ENCODE data around the gene DOCK9.

DOCK9 gene

GRCh38 chr13:98824376-98825160 lies 153.3 kb downstream of the DOCK9 start:
- Histone ChIP-seq H3K36me3 (ENCODE audit: insufficient read depth) (no peaks in the 10 kb centered on the region), H3K27ac (no peak overlapping the region), H3K4me1 (ENCODE audit: low read depth, poor library complexity, severe bottlenecking) (no peaks in the 10 kb centered on the region), H3K4me2 (no peak overlapping the region), H3K4me3 (IDR thresholded peaks at IDR 0.05; ENCODE audit: insufficient read depth, low read depth, low read length) (no peak overlapping the region), H4K20me1 (ENCODE audit: insufficient read depth) (no peaks in the 10 kb centered on the region), H3K9ac (no peak overlapping the region), H3K79me2 (ENCODE audit: insufficient read depth, low read depth) (no peaks in the 10 kb centered on the region), H3K27me3 (ENCODE audit: insufficient read depth, low read depth) (no peaks in the 10 kb centered on the region), H2AFZ (ENCODE audit: low read depth) (no peak overlapping the region)
- TF ChIP-seq CTCF (conservative IDR thresholded peaks at IDR 0.05; ENCODE audit: low read depth, low read length), result no peak

- no peaks in the 10 kb centered on the region for H3K79me2 ChIP-seq (ENCODE audit: insufficient read depth, low read depth)
- no peak overlapping the region for H3K4me3 ChIP-seq (IDR thresholded peaks at IDR 0.05; ENCODE audit: insufficient read depth, low read depth, low read length)
- H3K4me2 ChIP-seq, result no peak overlapping the region
- H3K4me1 ChIP-seq (ENCODE audit: low read depth, poor library complexity, severe bottlenecking), result no peaks in the 10 kb centered on the region
- H2AFZ ChIP-seq (ENCODE audit: low read depth), result no peak overlapping the region
- TF ChIP-seq CTCF (conservative IDR thresholded peaks at IDR 0.05; ENCODE audit: low read depth, low read length), result no peak
- H3K36me3 ChIP-seq (ENCODE audit: insufficient read depth), result no peaks in the 10 kb centered on the region
- H3K9ac ChIP-seq, result no peak overlapping the region
- no peaks in the 10 kb centered on the region for H4K20me1 ChIP-seq (ENCODE audit: insufficient read depth)
- no peak overlapping the region for H3K27ac ChIP-seq
- H3K27me3 ChIP-seq (ENCODE audit: insufficient read depth, low read depth), result no peaks in the 10 kb centered on the region
Measured at GRCh38 chr13:98823442-98823841, 154.4 kb downstream of the DOCK9 start.

GRCh38 chr13:98822225-98822606 lies 155.6 kb downstream of the DOCK9 start:
- TF ChIP-seq CTCF (conservative IDR thresholded peaks at IDR 0.05; ENCODE audit: low read depth, low read length), result no peak
- H3K36me3 ChIP-seq (ENCODE audit: insufficient read depth), result no peaks in the 10 kb centered on the region
- H3K79me2 ChIP-seq (ENCODE audit: insufficient read depth, low read depth), result no peaks in the 10 kb centered on the region
- H3K27me3 ChIP-seq (ENCODE audit: insufficient read depth, low read depth), result no peaks in the 10 kb centered on the region
- H4K20me1 ChIP-seq (ENCODE audit: insufficient read depth), result no peaks in the 10 kb centered on the region
- no peak overlapping the region for H3K4me2 ChIP-seq
- H3K4me3 ChIP-seq (IDR thresholded peaks at IDR 0.05; ENCODE audit: insufficient read depth, low read depth, low read length), result no peak overlapping the region
- no peak overlapping the region for H2AFZ ChIP-seq (ENCODE audit: low read depth)
- no peak overlapping the region for H3K9ac ChIP-seq
- no peak overlapping the region for H3K27ac ChIP-seq
- H3K4me1 ChIP-seq (ENCODE audit: low read depth, poor library complexity, severe bottlenecking), result no peaks in the 10 kb centered on the region

GRCh38 chr13:98821372-98822224 lies 156.3 kb downstream of the DOCK9 start:
- no peaks in the 10 kb centered on the region for H3K79me2 ChIP-seq (ENCODE audit: insufficient read depth, low read depth)
- H3K4me3 ChIP-seq (IDR thresholded peaks at IDR 0.05; ENCODE audit: insufficient read depth, low read depth, low read length), result no peak overlapping the region
- H3K9ac ChIP-seq, result no peak overlapping the region
- no peaks in the 10 kb centered on the region for H3K36me3 ChIP-seq (ENCODE audit: insufficient read depth)
- H3K27me3 ChIP-seq (ENCODE audit: insufficient read depth, low read depth), result no peaks in the 10 kb centered on the region
- no peak for TF ChIP-seq CTCF (conservative IDR thresholded peaks at IDR 0.05; ENCODE audit: low read depth, low read length)
- no peak overlapping the region for H3K4me2 ChIP-seq
- no peaks in the 10 kb centered on the region for H3K4me1 ChIP-seq (ENCODE audit: low read depth, poor library complexity, severe bottlenecking)
- H3K27ac ChIP-seq, result no peak overlapping the region
- no peak overlapping the region for H2AFZ ChIP-seq (ENCODE audit: low read depth)
- no peaks in the 10 kb centered on the region for H4K20me1 ChIP-seq (ENCODE audit: insufficient read depth)
